Immature natural killer cell (primary cell): ENCODE measurements around the gene NPR2. TPM values are rescaled to one million over a fixed set of nuclear protein-coding genes. Genes with fewer than 3 reads are reported as not detected.

ENCODE experiments used
- DNase-seq, 3 donors: peaks; one replicate each; pipeline ENCODE4 v3.0.0; 2022; ENCODE audit warnings: mixed read lengths in 1 of 3
- H3K27ac Mint-ChIP-seq, 6 donors: one replicate each; pipeline ENCODE4 v1.8.0; 2020; ENCODE audit warnings: mixed read lengths in 6 of 6, mild to moderate bottlenecking in 5 of 6, inconsistent platforms in 4 of 6, moderate library complexity in 3 of 6
- H3K27me3 Mint-ChIP-seq, 3 donors: one replicate each; pipeline ENCODE4 v1.8.0; 2020 to 2021; ENCODE audit warnings: low read depth in 3 of 3, mild to moderate bottlenecking in 3 of 3, mixed read lengths in 3 of 3, moderate library complexity in 3 of 3, inconsistent platforms in 1 of 3
- H3K36me3 Mint-ChIP-seq, 3 donors: one replicate each; pipeline ENCODE4 v1.8.0; 2020; ENCODE audit warnings: mixed read lengths in 3 of 3, inconsistent platforms in 2 of 3, mild to moderate bottlenecking in 2 of 3
- H3K4me1 Mint-ChIP-seq, 2 donors: one replicate each; pipeline ENCODE4 v1.8.0; 2020; ENCODE audit warnings: inconsistent platforms in 2 of 2, mild to moderate bottlenecking in 2 of 2, mixed read lengths in 2 of 2, moderate library complexity in 1 of 2
- H3K4me3 Mint-ChIP-seq, 5 donors: one replicate each; pipeline ENCODE4 v1.8.0; 2020; ENCODE audit warnings: mild to moderate bottlenecking in 5 of 5, mixed read lengths in 5 of 5, inconsistent platforms in 3 of 5, moderate library complexity in 3 of 5
- H3K9me3 Mint-ChIP-seq, 6 donors: one replicate each; pipeline ENCODE4 v1.8.0; 2020; ENCODE audit warnings: mild to moderate bottlenecking in 6 of 6, mixed read lengths in 6 of 6, inconsistent platforms in 4 of 6, moderate library complexity in 3 of 6
- polyA plus RNA-seq, 3 donors: library from polyadenylated mRNA; unstranded; fragments of 300-500 nt; fragmentation: Illumina TruSeq; gene quantifications; one replicate each; pipeline ENCODE4 v1.2.3, GENCODE V29; 2021

Gene NPR2
- polyA plus RNA-seq, 3 donors from 2014 or later = 0.46 TPM; not detected in 2

- DNase-seq = no peak
- H3K36me3 Mint-ChIP-seq = peaks cover 5 to 10% (median 9%) of the 10 kb centered on the region in 3 donors
- no peaks in the 10 kb centered on the region for H3K9me3 Mint-ChIP-seq
- peaks cover 0 to 2% (median 0%) of the 10 kb centered on the region in 3 donors for H3K27me3 Mint-ChIP-seq
- no peak overlapping the region for H3K27ac Mint-ChIP-seq
- no peaks in the 10 kb centered on the region for H3K4me1 Mint-ChIP-seq
- no peak overlapping the region for H3K4me3 Mint-ChIP-seq
These were observed 61.0 kb downstream of the NPR2 start for GRCh38 chr9:35852267-35852815.

GRCh38 chr9:35852876-35853865 lies 61.8 kb downstream of the NPR2 start:
- H3K27ac Mint-ChIP-seq = no peak overlapping the region
- peaks cover 2 to 9% (median 2%) of the 10 kb centered on the region in 3 donors for H3K36me3 Mint-ChIP-seq
- no peak for DNase-seq

GRCh38 chr9:35854091-35854762 lies 62.8 kb downstream of the NPR2 start:
- no peak overlapping the region for H3K27ac Mint-ChIP-seq
- H3K4me1 Mint-ChIP-seq = no peaks in the 10 kb centered on the region
- DNase-seq = no peak
- peaks cover 0 to 2% (median 0%) of the 10 kb centered on the region in 3 donors for H3K27me3 Mint-ChIP-seq
- H3K4me3 Mint-ChIP-seq = no peak overlapping the region
- H3K9me3 Mint-ChIP-seq = no peaks in the 10 kb centered on the region
- H3K36me3 Mint-ChIP-seq = peaks cover 0 to 5% (median 0%) of the 10 kb centered on the region in 3 donors

More at GRCh38 chr9:35852876-35853865, 61.8 kb downstream of the NPR2 start:
- Mint-ChIP-seq H3K4me1 (no peaks in the 10 kb centered on the region), H3K27me3 (peaks cover 0 to 2% (median 0%) of the 10 kb centered on the region in 3 donors), H3K4me3 (no peak overlapping the region), H3K9me3 (no peaks in the 10 kb centered on the region)

GRCh38 chr9:35856206-35856605 lies 64.8 kb downstream of the NPR2 start:
- no peak overlapping the region for H3K27ac Mint-ChIP-seq
- no peaks in the 10 kb centered on the region for H3K4me1 Mint-ChIP-seq
- H3K9me3 Mint-ChIP-seq = no peaks in the 10 kb centered on the region
- H3K4me3 Mint-ChIP-seq = no peak overlapping the region
- H3K27me3 Mint-ChIP-seq = peaks cover 0 to 9% (median 2%) of the 10 kb centered on the region in 3 donors
- H3K36me3 Mint-ChIP-seq = no peaks in the 10 kb centered on the region
- DNase-seq = no peak

GRCh38 chr9:35856882-35857281 lies 65.5 kb downstream of the NPR2 start:
- Mint-ChIP-seq H3K4me1 (no peaks in the 10 kb centered on the region), H3K27ac (no peak overlapping the region), H3K27me3 (peaks cover 0 to 11% (median 5%) of the 10 kb centered on the region in 3 donors), H3K36me3 (no peaks in the 10 kb centered on the region), H3K4me3 (no peak overlapping the region), H3K9me3 (no peaks in the 10 kb centered on the region)
- DNase-seq = no peak

- no peaks in the 10 kb centered on the region for H3K4me1 Mint-ChIP-seq
- peaks cover 0 to 9% (median 5%) of the 10 kb centered on the region in 3 donors for H3K27me3 Mint-ChIP-seq
- H3K4me3 Mint-ChIP-seq = no peak overlapping the region
- DNase-seq = no peak
- H3K9me3 Mint-ChIP-seq = no peaks in the 10 kb centered on the region
- no peak overlapping the region for H3K27ac Mint-ChIP-seq
- H3K36me3 Mint-ChIP-seq = no peaks in the 10 kb centered on the region
These were observed 67.1 kb downstream of the NPR2 start for GRCh38 chr9:35858458-35858857.

Other genes starting within 250 kb of the NPR2 start
- 10 to 100 TPM in 1 of 3 donors, 1 to 10 TPM in 2; 6.5 to 23.7 (median 8.1) TPM for gene TESK1, start 186.3 kb upstream of the NPR2 start, polyA plus RNA-seq
- gene CD72, start 173.2 kb upstream of the NPR2 start, polyA plus RNA-seq = 10 to 100 TPM in 2 of 3 donors, 1 to 10 TPM in 1; 6.2 to 18.4 (median 10.1) TPM
- gene SIT1, start 140.7 kb upstream of the NPR2 start, polyA plus RNA-seq = 1 to 10 TPM in 1 of 3 donors, under 1 TPM in 2; 0.26 to 1.4 (median 0.49) TPM
- gene RMRP, start 133.6 kb upstream of the NPR2 start, polyA plus RNA-seq = 10 to 100 TPM in 1 of 3 donors, not detected in 2; 23.0 TPM
- gene CCDC107, start 133.3 kb upstream of the NPR2 start, polyA plus RNA-seq = 100 to 1,000 TPM; 101 to 106 (median 103) TPM
- gene ARHGEF39, start 126.4 kb upstream of the NPR2 start, polyA plus RNA-seq = 1 to 10 TPM in 2 of 3 donors, under 1 TPM in 1; 0.92 to 1.9 (median 1.1) TPM
- gene CA9, start 117.7 kb upstream of the NPR2 start, polyA plus RNA-seq = not detected
- gene TPM2, start 101.7 kb upstream of the NPR2 start, polyA plus RNA-seq = under 1 TPM in 1 of 3 donors, not detected in 2; 0.28 TPM
- 100 to 1,000 TPM in 1 of 3 donors, 10 to 100 TPM in 2; 21.4 to 260 (median 61.5) TPM for gene TLN1, start 59.4 kb upstream of the NPR2 start, polyA plus RNA-seq
- 10 to 100 TPM; 47.8 to 59.3 (median 50.0) TPM for gene CREB3, start 58.9 kb upstream of the NPR2 start, polyA plus RNA-seq
- gene GBA2, start 42.4 kb upstream of the NPR2 start, polyA plus RNA-seq = 10 to 100 TPM; 20.3 to 43.3 (median 37.4) TPM
- 10 to 100 TPM in 1 of 3 donors, 1 to 10 TPM in 2; 5.4 to 10.6 (median 8.2) TPM for gene RGP1, start 42.3 kb upstream of the NPR2 start, polyA plus RNA-seq
- gene MSMP, start 37.3 kb upstream of the NPR2 start, polyA plus RNA-seq = 1 to 10 TPM in 1 of 3 donors, not detected in 2; 1.3 TPM
- 1 to 10 TPM in 1 of 3 donors, under 1 TPM in 1, not detected in 1; 0.43 to 2.1 TPM for gene SPAG8, start 20.7 kb downstream of the NPR2 start, polyA plus RNA-seq
- gene HINT2, start 23.5 kb downstream of the NPR2 start, polyA plus RNA-seq = 100 to 1,000 TPM; 105 to 124 (median 122) TPM
- gene FAM221B, start 37.1 kb downstream of the NPR2 start, polyA plus RNA-seq = not detected
- gene TMEM8B, start 37.6 kb downstream of the NPR2 start, polyA plus RNA-seq = 1 to 10 TPM; 1.1 to 2.1 (median 1.6) TPM
- gene OR13J1, start 78.8 kb downstream of the NPR2 start, polyA plus RNA-seq = not detected
- gene HRCT1, start 114.6 kb downstream of the NPR2 start, polyA plus RNA-seq = not detected
- gene SPAAR, start 117.9 kb downstream of the NPR2 start, polyA plus RNA-seq = not detected
- not detected for gene OR2S2, start 166.6 kb downstream of the NPR2 start, polyA plus RNA-seq
- gene RECK, start 245.3 kb downstream of the NPR2 start, polyA plus RNA-seq = 10 to 100 TPM in 2 of 3 donors, 1 to 10 TPM in 1; 7.8 to 14.4 (median 13.8) TPM